ENCODE data around the gene AGAP2. TPM values are rescaled to one million over a fixed set of nuclear protein-coding genes. Genes with fewer than 3 reads are reported as not detected.

AGAP2 gene
- total and polyA plus RNA-seq, 2 donors (not counting 1 experiment from before 2014, with no cell fraction given) = 22.2 to 27.0 TPM

DNA sequence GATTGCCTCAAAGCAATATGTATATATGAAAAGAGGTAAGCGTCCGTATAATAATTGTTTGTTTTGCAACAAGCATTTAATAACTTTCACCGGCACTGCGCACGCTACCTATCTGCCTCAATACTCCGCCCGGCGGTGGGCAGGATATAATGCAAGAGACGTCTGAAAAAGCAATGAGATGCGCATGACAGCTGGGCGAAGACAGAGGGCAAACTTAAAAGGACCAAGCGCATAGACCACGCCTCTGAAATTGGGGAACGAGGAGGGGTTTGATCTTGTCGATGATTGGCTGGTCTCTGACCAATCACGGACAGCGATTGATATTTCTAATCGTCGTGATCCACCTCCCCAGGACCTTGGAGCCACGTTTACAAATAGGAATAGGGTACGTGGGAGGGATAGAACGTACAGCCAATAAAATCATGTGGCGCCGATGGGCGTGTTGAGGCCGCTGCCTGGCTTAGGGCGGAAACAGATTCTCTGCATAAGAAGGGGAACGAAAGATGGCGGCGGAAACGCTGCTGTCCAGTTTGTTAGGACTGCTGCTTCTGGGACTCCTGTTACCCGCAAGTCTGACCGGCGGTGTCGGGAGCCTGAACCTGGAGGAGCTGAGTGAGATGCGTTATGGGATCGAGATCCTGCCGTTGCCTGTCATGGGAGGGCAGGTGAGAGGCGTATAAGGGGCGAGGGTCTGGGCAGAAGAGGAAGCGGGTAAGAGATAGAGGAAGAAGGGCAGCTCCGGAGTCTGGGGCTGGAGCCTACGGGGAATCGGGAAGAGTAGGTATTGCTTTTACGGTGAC, 44.7 kb downstream of the AGAP2 start, which contains the start of gene OS9:
OS9 (plus strand) TSS at position 474 of the 800 bp plus-strand sequence; CDS start at position 504, 30 bp downstream.
- peaks cover 27% of the 10 kb centered on the region for H3K79me2 ChIP-seq (ENCODE audit: control insufficient read depth, insufficient read depth, low read length)
- peaks cover 15% of the 10 kb centered on the region for H4K20me1 ChIP-seq (ENCODE audit: control insufficient read depth, insufficient read depth, low read length, poor library complexity, severe bottlenecking)
- H3K4me2 ChIP-seq (replicated peaks; ENCODE audit: low read depth, low read length, poor library complexity, severe bottlenecking) = peak within 1 kb of the TSS; percentile 82
- peak within 1 kb of the TSS; percentile 94 for H2AFZ ChIP-seq (ENCODE audit: insufficient read depth, low read depth, low read length, poor library complexity, severe bottlenecking)
- H3K27me3 ChIP-seq (replicated peaks in 1 of 4; ENCODE audit: control extremely low read depth in 1 of 4, control insufficient read depth in 3 of 4, insufficient read depth in 4 of 4, low read length in 3 of 4) = no peaks in the 10 kb centered on the region
- under 1% methylated on average over 36 of the region's 45 CpGs for WGBS (ENCODE audit: insufficient coverage)
- peak within 1 kb of the TSS; percentile 80 to 93 (median 89) for H3K4me3 ChIP-seq (ENCODE audit: control extremely low read depth in 1 of 5, extremely low read depth in 1 of 5, insufficient read depth in 1 of 5, low read depth in 2 of 5, low read length in 4 of 5)
- DNase-seq (peak; percentile 99), ATAC-seq (ENCODE audit: low read depth) (peak; percentile 92)
- no peak for TF ChIP-seq EZH2 (IDR thresholded peaks at IDR 0.05; ENCODE audit: borderline replicate concordance, insufficient read depth, low read depth, low read length, poor library complexity, severe bottlenecking)
- TF ChIP-seq, protein P1, sequence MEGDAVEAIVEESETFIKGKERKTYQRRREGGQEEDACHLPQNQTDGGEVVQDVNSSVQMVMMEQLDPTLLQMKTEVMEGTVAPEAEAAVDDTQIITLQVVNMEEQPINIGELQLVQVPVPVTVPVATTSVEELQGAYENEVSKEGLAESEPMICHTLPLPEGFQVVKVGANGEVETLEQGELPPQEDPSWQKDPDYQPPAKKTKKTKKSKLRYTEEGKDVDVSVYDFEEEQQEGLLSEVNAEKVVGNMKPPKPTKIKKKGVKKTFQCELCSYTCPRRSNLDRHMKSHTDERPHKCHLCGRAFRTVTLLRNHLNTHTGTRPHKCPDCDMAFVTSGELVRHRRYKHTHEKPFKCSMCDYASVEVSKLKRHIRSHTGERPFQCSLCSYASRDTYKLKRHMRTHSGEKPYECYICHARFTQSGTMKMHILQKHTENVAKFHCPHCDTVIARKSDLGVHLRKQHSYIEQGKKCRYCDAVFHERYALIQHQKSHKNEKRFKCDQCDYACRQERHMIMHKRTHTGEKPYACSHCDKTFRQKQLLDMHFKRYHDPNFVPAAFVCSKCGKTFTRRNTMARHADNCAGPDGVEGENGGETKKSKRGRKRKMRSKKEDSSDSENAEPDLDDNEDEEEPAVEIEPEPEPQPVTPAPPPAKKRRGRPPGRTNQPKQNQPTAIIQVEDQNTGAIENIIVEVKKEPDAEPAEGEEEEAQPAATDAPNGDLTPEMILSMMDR (IDR thresholded peaks at IDR 0.05) = peak; percentile 82
- Mint-ChIP-seq H3K27ac (no peak within 1 kb of the TSS), H3K4me3 (no peak within 1 kb of the TSS), H3K27me3 (peaks cover 13% of the 10 kb centered on the region), H3K9me3 (ENCODE audit: insufficient read depth) (no peaks in the 10 kb centered on the region), H3K4me1 (peaks cover 13% of the 10 kb centered on the region)
- H3K4me1 ChIP-seq (ENCODE audit: control insufficient read depth in 2 of 2, insufficient read depth in 2 of 2, low read length in 2 of 2) = peaks cover 13 to 17% of the 10 kb centered on the region in 2 donors
- intact Hi-C loops (cut with micrococcal nuclease) = loop anchor here (1.0 to 5.0 kb wide), 8 partner anchors 50 to 243 kb away; partner anchors contain the start of genes B4GALNT1, CDK4, DCTN2 and MBD6
- H3K9ac ChIP-seq (ENCODE audit: low read length) = peak within 1 kb of the TSS; percentile 82
- no peaks in the 10 kb centered on the region for H3K9me3 ChIP-seq (ENCODE audit: control extremely low read depth in 1 of 3, control insufficient read depth in 2 of 3, insufficient read depth in 1 of 3, low read length in 2 of 3)
- peak within 1 kb of the TSS; percentile 62 to 78 for H3K27ac ChIP-seq (ENCODE audit: low read length in 2 of 2)
- peaks cover 5 to 38% of the 10 kb centered on the region in 2 experiments for H3K36me3 ChIP-seq (replicated peaks in 1 of 2; ENCODE audit: control extremely low read depth in 1 of 2, control insufficient read depth in 1 of 2, extremely low read depth in 1 of 2, insufficient read depth in 2 of 2, low read length in 1 of 2)
- ChIA-PET POLR2A (interaction anchor here (0.6 to 1.2 kb wide), 2 partner anchors 62 to 120 kb away, joined by 4 to 7 read pairs; no protein-coding TSS in a partner anchor), CTCF (interaction anchor here (0.6 to 2.7 kb wide), 9 partner anchors 11 to 464 kb away, joined by 3 to 9 read pairs (median 3); partner anchors contain the start of genes B4GALNT1 and SHMT2)
